ENCODE data around the gene VCL. TPM values are rescaled to one million over a fixed set of nuclear protein-coding genes. Genes with fewer than 3 reads are reported as not detected.

VCL gene
- total RNA-seq, 1 experiment from 2014 or later, result 106 TPM

DNA sequence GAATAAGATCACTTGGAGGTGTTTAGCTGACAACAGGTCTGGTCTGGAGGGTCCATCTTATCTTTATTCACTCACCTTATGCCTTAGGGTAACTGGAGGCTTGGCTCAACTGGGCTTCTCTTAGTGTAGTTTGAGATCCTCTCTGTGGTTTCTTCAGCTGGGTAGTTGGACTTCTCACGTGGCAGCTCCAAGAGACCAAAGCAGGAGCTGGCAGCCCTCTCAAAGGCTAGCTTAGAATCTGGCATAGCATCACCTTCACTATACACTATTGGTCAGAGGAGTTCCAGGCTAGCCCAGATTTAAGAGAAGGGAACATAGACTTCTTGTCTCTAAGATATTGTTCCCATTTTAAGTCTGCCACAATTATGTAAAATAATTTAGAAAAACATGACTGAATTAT, 169.5 kb downstream of the VCL start:
- ChIA-PET RAD21 (ENCODE audit: low non-redundant PET in 1 of 2, low total read pairs in 2 of 2, uncharacterized antibody in 2 of 2, unreplicated experiment in 2 of 2) (no interaction called here), POLR2A (interaction anchor here (2.8 kb wide), 1 partner anchor 9 kb away, joined by 12 read pairs; no protein-coding TSS in a partner anchor), CTCF (no interaction called here)
- H4K20me1 ChIP-seq (ENCODE audit: insufficient read depth), result no peaks in the 10 kb centered on the region
- no peak overlapping the region for H2AFZ ChIP-seq (ENCODE audit: low read depth, low read length, poor library complexity, severe bottlenecking)
- intact Hi-C loops (cut with micrococcal nuclease), result no loop called here
- no peaks in the 10 kb centered on the region for H3K9me3 ChIP-seq (ENCODE audit: control insufficient read depth in 1 of 2, insufficient read depth in 1 of 2, low read depth in 1 of 2, low read length in 2 of 2)
- DNase-seq (ENCODE audit: low read depth, low spot score) (no peak), ATAC-seq (no peak)
- no peaks in the 10 kb centered on the region for H3K36me3 ChIP-seq (ENCODE audit: control insufficient read depth in 1 of 2, insufficient read depth in 2 of 2, low read length in 2 of 2)
- no peak overlapping the region for H3K27ac ChIP-seq (ENCODE audit: low read depth, low read length)
- TF ChIP-seq SIN3A (IDR thresholded peaks at IDR 0.05; ENCODE audit: low read depth) (no peak), JUND (IDR thresholded peaks at IDR 0.05) (no peak), SP1 (IDR thresholded peaks at IDR 0.05; ENCODE audit: low read depth) (no peak)
- H3K4me3 ChIP-seq (replicated peaks in 1 of 2; ENCODE audit: low read depth in 1 of 2, low read length in 2 of 2), result no peak overlapping the region
- no TSS peak for BruUV-seq (replicated peaks)
- no peaks in the 10 kb centered on the region for H3K27me3 ChIP-seq (ENCODE audit: insufficient read depth, low read length)
- H3K4me1 ChIP-seq (ENCODE audit: control insufficient read depth in 1 of 2, insufficient read depth in 2 of 2, low read length in 2 of 2), result peaks cover 8 to 13% of the 10 kb centered on the region in 2 experiments; a peak in 3 of 4 replicates
- peaks cover 30% of the 10 kb centered on the region for H3K79me2 ChIP-seq (ENCODE audit: insufficient read depth, low read length)
- H3K9me2 ChIP-seq (ENCODE audit: insufficient read depth), result no peaks in the 10 kb centered on the region
- no peak overlapping the region for H3K4me2 ChIP-seq (ENCODE audit: low read length)
- H3K9ac ChIP-seq (ENCODE audit: low read length), result no peak overlapping the region

Other genes starting within 250 kb of the VCL start
- 36.6 TPM for gene CHCHD1, start 216.1 kb upstream of the VCL start, total RNA-seq (2021; ENCODE audit: unreplicated experiment)
- gene ZSWIM8, start 212.5 kb upstream of the VCL start, total RNA-seq (2021; ENCODE audit: unreplicated experiment), result 49.9 TPM
- 21.8 TPM for gene NDST2, start 186.5 kb upstream of the VCL start, total RNA-seq (2021; ENCODE audit: unreplicated experiment)
- gene CAMK2G, start 123.6 kb upstream of the VCL start, total RNA-seq (2021; ENCODE audit: unreplicated experiment), result 28.3 TPM
- gene PLAU, start 87.0 kb upstream of the VCL start, total RNA-seq (2021; ENCODE audit: unreplicated experiment), result 60.3 TPM
- gene AP3M1, start 152.7 kb downstream of the VCL start, total RNA-seq (2021; ENCODE audit: unreplicated experiment), result 34.4 TPM
- gene ADK, start 153.1 kb downstream of the VCL start, total RNA-seq (2021; ENCODE audit: unreplicated experiment), result 55.0 TPM

All from HCT116 (cell line).